ENCODE results near the gene UNC13C. TPM values are rescaled to one million over a fixed set of nuclear protein-coding genes. Genes with fewer than 3 reads are reported as not detected.

Gene UNC13C
- total RNA-seq, 6 experiments from 2014 or later: not detected

DNA sequence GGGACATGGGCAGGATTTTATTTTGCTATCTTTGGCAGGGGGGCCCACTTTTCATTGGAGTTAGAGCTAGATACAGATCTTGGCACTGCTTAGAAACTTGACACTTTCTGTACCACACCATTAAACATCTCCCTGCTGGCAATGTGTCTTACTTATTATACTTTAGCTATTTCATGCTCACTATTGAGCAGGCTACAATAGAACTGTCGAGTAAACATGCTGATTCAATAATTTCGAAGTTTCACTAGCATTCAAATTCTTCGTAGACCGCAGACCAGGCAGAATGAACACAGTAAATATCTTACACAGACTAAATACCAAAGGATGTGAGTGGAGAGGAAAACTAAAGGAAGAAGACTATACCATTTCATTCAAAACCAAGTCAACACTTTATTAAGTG is 180.8 kb downstream of the UNC13C start:
- TF ChIP-seq POLR2A (IDR thresholded peaks at IDR 0.05): no peak
- TF ChIP-seq, protein P1, sequence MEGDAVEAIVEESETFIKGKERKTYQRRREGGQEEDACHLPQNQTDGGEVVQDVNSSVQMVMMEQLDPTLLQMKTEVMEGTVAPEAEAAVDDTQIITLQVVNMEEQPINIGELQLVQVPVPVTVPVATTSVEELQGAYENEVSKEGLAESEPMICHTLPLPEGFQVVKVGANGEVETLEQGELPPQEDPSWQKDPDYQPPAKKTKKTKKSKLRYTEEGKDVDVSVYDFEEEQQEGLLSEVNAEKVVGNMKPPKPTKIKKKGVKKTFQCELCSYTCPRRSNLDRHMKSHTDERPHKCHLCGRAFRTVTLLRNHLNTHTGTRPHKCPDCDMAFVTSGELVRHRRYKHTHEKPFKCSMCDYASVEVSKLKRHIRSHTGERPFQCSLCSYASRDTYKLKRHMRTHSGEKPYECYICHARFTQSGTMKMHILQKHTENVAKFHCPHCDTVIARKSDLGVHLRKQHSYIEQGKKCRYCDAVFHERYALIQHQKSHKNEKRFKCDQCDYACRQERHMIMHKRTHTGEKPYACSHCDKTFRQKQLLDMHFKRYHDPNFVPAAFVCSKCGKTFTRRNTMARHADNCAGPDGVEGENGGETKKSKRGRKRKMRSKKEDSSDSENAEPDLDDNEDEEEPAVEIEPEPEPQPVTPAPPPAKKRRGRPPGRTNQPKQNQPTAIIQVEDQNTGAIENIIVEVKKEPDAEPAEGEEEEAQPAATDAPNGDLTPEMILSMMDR (IDR thresholded peaks at IDR 0.05): no peak
- ATAC-seq: no peak
- intact Hi-C loops (cut with DNase I): no loop called here
- 53% methylated on average over 4 of the region's 4 CpGs for WGBS (ENCODE audit: insufficient coverage, low coverage, low lambda C conversion rate, missing lambda C conversion rate)
- Histone ChIP-seq H3K27ac (no peak overlapping the region), H3K27me3 (no peaks in the 10 kb centered on the region), H3K36me3 (no peaks in the 10 kb centered on the region), H3K4me3 (no peak overlapping the region), H3K9me3 (no peaks in the 10 kb centered on the region), H3K4me1 (no peaks in the 10 kb centered on the region)
- no peak for DNase-seq

DNA sequence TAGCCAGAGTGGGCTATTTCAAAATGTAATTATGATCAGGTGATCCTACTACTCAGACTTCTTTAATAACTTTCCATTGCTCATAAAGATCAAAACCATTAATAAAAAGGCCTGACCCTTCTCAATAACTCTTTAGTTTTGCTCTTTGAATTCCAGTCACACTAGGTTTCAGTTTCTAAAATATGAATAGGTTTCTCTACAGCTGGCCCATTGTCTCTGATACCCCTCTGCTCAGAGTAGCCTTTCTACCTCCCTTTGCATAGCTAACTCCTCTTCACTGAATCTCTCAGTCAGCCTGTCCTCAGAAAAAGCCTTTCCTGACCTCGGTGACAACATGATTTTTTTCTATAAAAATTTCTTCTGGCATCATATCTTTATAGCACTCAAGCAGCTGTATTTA is 209.1 kb downstream of the UNC13C start:
- H3K27ac ChIP-seq: no peak overlapping the region
- no peak for ATAC-seq
- no peak for DNase-seq
- no peaks in the 10 kb centered on the region for H3K9me3 ChIP-seq
- WGBS (ENCODE audit: insufficient coverage, low coverage, low lambda C conversion rate, missing lambda C conversion rate): 57% methylated on average over 1 of the region's 1 CpG
- no peak for TF ChIP-seq POLR2A (IDR thresholded peaks at IDR 0.05)
- TF ChIP-seq, protein P1 (IDR thresholded peaks at IDR 0.05): no peak
- no peaks in the 10 kb centered on the region for H3K27me3 ChIP-seq
- H3K4me1 ChIP-seq: no peaks in the 10 kb centered on the region
- H3K36me3 ChIP-seq: no peaks in the 10 kb centered on the region
- intact Hi-C loops (cut with DNase I): no loop called here
- H3K4me3 ChIP-seq: no peak overlapping the region

DNA sequence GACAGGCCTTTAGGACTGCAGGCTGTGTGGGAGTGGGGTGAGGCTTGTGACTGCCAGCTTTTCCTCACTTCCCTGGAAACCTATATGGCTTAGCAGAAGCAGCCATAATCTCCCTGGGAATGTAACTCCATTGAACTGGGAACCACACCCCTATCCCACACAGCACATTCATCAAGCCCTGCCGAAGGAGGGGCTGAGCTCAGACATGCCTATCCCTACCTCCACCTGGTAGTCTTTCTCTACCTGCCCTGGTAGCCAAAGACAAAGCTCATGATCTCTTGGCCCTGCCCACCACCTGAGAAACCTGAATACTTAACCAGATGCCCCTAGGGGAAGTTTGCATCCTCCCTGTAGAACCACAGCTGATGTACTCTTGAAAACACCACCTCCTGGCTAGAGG is 219.8 kb downstream of the UNC13C start:
- no peak overlapping the region for H3K4me3 ChIP-seq
- no peak for ATAC-seq
- intact Hi-C loops (cut with DNase I): no loop called here

DNA sequence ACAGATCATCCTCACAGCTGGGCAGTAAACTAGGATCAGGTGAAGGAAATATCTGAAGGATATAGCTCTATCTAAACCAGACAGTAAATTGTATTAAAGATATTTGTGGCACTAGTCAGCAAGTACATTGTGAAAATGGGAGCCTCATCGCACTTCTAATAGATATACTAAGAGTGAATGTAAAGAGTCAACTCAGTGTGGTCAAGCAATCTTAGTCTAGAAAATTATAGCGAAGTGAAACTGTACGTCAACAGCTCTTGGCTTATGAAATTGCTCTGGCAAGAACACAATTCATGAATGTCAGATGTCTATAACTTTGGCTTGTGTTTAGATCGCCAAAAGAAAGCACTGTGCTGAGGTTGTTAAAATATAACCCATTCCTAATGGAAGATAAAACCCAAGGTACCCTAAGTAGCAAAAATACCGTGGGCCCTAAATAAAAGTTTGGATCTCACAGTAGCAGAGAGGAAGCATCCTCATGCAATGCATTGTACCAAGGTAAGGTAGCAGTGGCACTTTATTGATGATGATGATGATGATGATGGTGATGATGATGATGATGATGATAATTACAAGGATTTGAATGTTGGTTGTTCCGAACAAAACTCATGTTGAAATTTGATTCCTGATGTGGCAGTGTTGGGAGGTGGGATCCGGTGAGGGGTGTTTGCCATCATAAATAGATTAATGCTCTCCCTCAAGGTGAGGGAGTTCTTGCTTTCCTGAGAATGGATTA is 228.5 kb downstream of the UNC13C start:
- no peak for TF ChIP-seq POLR2A (IDR thresholded peaks at IDR 0.05)
- TF ChIP-seq, protein P1 (IDR thresholded peaks at IDR 0.05): no peak
- H3K36me3 ChIP-seq: no peaks in the 10 kb centered on the region
- no peaks in the 10 kb centered on the region for H3K9me3 ChIP-seq
- intact Hi-C loops (cut with DNase I): no loop called here
- WGBS (ENCODE audit: insufficient coverage, low coverage, low lambda C conversion rate, missing lambda C conversion rate): 75% methylated on average over 7 of the region's 7 CpGs
- H3K27me3 ChIP-seq: no peaks in the 10 kb centered on the region
- DNase-seq (no peak), ATAC-seq (no peak)
- no peak overlapping the region for H3K27ac ChIP-seq
- no peak overlapping the region for H3K4me3 ChIP-seq
- H3K4me1 ChIP-seq: no peaks in the 10 kb centered on the region

More for the DNA sequence above, 219.8 kb downstream of the UNC13C start:
- DNase-seq: no peak
- WGBS (ENCODE audit: insufficient coverage, low coverage, low lambda C conversion rate, missing lambda C conversion rate): 20% methylated on average over 1 of the region's 1 CpG
- TF ChIP-seq, protein P1 (IDR thresholded peaks at IDR 0.05): no peak
- no peak for TF ChIP-seq POLR2A (IDR thresholded peaks at IDR 0.05)
- Histone ChIP-seq H3K36me3 (no peaks in the 10 kb centered on the region), H3K9me3 (no peaks in the 10 kb centered on the region), H3K4me1 (no peaks in the 10 kb centered on the region), H3K27ac (no peak overlapping the region), H3K27me3 (no peaks in the 10 kb centered on the region)
